HG02884 (cell line): ENCODE results near the gene RGN.
"Not testable (repeated sequence)": the region's sequence is repeated elsewhere in the genome, so short reads cannot be mapped to it uniquely, and the experiment has no call there.

Experiments used
- ATAC-seq: cut with Tn5 transposase; IDR thresholded peaks from one replicate; pipeline ENCODE4 v1.9.1; 2021; ENCODE audit warnings: mild to moderate bottlenecking, moderate library complexity; ENCODE audit not compliant: unreplicated experiment

Gene RGN

GRCh38 chrX:47116551-47117110 is 38.4 kb downstream of the RGN start:
- ATAC-seq, result not testable (repeated sequence)

DNA sequence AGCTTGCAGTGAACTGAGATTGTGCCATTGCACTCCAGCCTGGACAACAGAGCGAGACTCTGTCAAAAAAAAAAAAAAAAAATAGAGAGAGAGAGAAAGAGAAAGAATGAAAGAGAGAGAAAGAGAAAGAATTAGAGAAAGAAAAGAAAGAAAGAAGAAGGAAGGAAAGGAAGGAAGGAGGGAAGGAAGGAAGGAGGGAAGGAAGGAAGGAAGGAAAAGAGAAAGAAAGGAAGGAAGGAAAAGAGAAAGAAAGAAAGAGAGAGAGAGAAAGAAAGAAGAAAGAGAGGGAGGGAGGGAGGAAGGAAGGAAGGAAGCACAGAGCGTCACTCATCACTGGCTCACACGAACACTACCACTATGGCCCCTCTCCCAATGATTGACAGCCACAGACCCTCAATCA is 46.2 kb downstream of the RGN start:
- ATAC-seq, result not testable (repeated sequence)

DNA sequence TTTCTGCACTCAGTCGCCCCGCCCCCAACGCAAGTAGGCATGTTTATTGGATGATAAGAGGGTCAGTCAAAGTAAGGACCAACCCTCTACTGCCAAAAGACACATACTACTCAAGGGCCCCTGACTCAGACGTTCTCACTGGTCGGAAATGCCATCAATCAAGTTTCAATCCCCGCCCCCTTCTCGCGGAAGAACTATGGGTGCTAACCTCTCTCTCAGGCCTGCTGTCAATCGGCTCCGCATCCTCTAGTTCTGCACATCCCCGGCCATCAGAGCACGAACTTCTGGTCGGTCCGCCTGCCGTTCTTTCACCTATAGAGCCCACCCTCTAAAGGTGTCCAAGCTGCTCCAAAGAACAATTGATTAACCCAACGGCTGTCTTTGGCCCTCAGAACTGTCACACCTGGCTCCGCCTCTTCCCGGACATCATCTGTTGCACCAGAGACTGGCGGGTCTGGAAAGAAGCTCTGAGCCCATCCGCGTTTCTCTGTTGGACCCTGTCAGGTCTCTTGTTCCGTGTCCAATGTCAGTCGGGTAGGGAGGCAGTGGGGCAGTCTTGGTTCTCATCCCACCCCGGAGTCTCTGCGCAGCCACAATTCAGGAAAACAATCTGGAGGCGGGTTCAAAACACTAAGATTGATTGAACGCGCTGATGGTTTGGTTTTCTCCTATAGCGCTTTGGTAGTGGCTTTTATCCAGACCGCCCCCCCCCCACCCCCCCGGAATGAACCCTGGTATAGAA is 51.1 kb downstream of the RGN start:
- peak; percentile 98 for ATAC-seq

DNA sequence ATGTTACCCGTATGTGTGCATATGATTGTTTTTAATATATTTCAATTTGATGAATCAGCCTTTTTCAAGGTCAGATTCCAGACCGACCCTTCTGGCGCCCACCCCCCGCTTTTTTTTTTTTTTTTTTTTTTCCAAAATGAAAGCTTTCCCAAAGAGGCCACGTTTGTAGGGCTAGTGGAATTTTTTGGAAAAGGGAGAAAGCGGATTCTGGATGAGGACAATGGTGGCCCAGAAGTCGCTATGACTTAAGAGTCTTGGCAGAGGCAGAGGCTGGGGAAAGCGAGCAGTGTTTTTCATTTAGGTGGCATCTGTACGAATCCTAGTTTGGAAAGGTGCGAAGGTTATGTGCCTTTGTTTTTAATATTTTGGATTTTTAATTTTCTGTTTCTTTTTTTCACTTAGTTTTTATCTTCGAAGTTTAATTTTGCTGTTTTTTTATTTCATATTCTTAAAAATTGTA is 51.7 kb downstream of the RGN start:
- ATAC-seq, result no peak

- no peak for ATAC-seq
Measured at GRCh38 chrX:47133493-47133892, 55.2 kb downstream of the RGN start.

- ATAC-seq, result not testable (repeated sequence)
Measured at GRCh38 chrX:47135650-47136049, 57.4 kb downstream of the RGN start.

GRCh38 chrX:47138171-47138570 is 59.9 kb downstream of the RGN start:
- no peak for ATAC-seq
